ENCODE results near the gene SYTL1. TPM values are rescaled to one million over a fixed set of nuclear protein-coding genes. Genes with fewer than 3 reads are reported as not detected.

Gene SYTL1
- polyA plus RNA-seq, 3 donors = 0.67 to 104 (median 12.5) TPM

- WGBS, 3 donors = 61 to 74% (median 64%) methylated on average over 3 of the region's 3 CpGs
- H3K27ac ChIP-seq (ENCODE audit: low read depth, low read length) = no peak overlapping the region
Measured at GRCh38 chr1:27314169-27314568, 27.7 kb upstream of the SYTL1 start.

GRCh38 chr1:27314737-27315136, 27.1 kb upstream of the SYTL1 start:
- no peak overlapping the region for H3K27ac ChIP-seq (ENCODE audit: low read depth, low read length)

GRCh38 chr1:27316860-27317259, 25.0 kb upstream of the SYTL1 start:
- WGBS, 3 donors = 68 to 90% (median 90%) methylated on average over 5 of the region's 5 CpGs
- H3K27ac ChIP-seq (ENCODE audit: low read depth, low read length) = no peak overlapping the region

More at GRCh38 chr1:27314737-27315136, 27.1 kb upstream of the SYTL1 start:
- WGBS, 3 donors = 66 to 81% (median 70%) methylated on average over 2 of the region's 2 CpGs

DNA sequence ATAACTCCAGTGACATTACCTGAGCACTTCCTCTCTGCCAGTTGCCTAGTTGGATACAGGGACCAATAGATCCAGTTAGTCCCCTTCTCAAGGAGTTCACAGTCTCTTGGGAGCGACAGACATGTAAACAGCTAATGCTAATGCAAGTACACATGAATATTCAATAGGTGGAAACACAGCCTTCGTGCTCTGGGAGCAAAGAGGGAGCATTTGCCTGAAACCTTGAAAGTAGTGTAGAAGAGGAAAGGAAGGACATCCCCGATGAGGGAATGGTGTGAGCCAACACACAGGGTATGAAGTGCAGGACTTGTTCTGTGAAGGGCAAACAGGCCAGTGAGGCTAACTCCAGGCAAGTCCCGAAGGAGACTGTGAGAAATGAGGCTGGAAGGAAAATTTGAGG, 23.7 kb upstream of the SYTL1 start:
- WGBS, 3 donors = 29 to 33% (median 32%) methylated on average over 4 of the region's 4 CpGs
- no peak overlapping the region for H3K27ac ChIP-seq (ENCODE audit: low read depth, low read length)

DNA sequence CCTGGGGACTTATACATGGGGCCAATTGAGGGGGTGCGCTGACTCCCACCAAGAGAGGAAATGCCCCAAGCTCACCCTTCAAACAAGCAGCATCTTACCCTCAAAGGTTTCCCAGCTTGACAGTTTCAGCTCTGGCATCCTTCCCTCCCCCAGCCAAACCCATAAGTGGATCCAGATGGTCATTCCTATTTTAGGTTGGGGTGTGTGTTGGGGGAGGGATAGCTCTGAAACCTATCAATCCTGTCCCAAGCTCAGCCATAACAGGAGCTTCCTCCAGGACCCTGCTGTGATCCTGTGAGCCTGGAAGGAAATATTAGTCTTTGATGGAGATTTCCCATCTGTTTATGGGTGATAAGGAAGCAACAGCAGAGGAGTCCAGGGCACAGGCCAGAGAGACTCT, 23.2 kb upstream of the SYTL1 start:
- WGBS, 3 donors = 54 to 85% (median 71%) methylated on average over 1 of the region's 1 CpG
- no peak overlapping the region for H3K27ac ChIP-seq (ENCODE audit: low read depth, low read length)

- 1% methylated on average over 59 to 67 of the region's 67 CpGs for WGBS, 3 donors
- H3K27ac ChIP-seq (ENCODE audit: low read depth, low read length) = peak within 1 kb of the TSS; percentile 80
Measured at GRCh38 chr1:27321813-27322568, 19.8 kb upstream of the SYTL1 start, which contains the start of gene TMEM222. Gene TMEM222, plus strand, starts transcription at chr1:27322163. Its CDS starts 35 bp downstream, at chr1:27322198.

GRCh38 chr1:27322569-27323240, 19.1 kb upstream of the SYTL1 start:
- WGBS, 3 donors = 10 to 12% (median 10%) methylated on average over 10 of the region's 10 CpGs
- peak overlapping the region; percentile 80 for H3K27ac ChIP-seq (ENCODE audit: low read depth, low read length)

GRCh38 chr1:27325286-27325685, 16.5 kb upstream of the SYTL1 start:
- no peak overlapping the region for H3K27ac ChIP-seq (ENCODE audit: low read depth, low read length)
- 88 to 92% (median 88%) methylated on average over 15 of the region's 15 CpGs for WGBS, 3 donors

- 85 to 87% (median 86%) methylated on average over 5 of the region's 5 CpGs for WGBS, 3 donors
- no peak overlapping the region for H3K27ac ChIP-seq (ENCODE audit: low read depth, low read length)
Measured at GRCh38 chr1:27327964-27328363, 13.9 kb upstream of the SYTL1 start.

GRCh38 chr1:27330786-27331185, 11.0 kb upstream of the SYTL1 start:
- 80 to 87% (median 84%) methylated on average over 8 of the region's 8 CpGs for WGBS, 3 donors
- no peak overlapping the region for H3K27ac ChIP-seq (ENCODE audit: low read depth, low read length)

GRCh38 chr1:27331426-27331825, 10.4 kb upstream of the SYTL1 start:
- WGBS, 3 donors = 84 to 92% (median 89%) methylated on average over 3 of the region's 3 CpGs
- no peak overlapping the region for H3K27ac ChIP-seq (ENCODE audit: low read depth, low read length)

DNA sequence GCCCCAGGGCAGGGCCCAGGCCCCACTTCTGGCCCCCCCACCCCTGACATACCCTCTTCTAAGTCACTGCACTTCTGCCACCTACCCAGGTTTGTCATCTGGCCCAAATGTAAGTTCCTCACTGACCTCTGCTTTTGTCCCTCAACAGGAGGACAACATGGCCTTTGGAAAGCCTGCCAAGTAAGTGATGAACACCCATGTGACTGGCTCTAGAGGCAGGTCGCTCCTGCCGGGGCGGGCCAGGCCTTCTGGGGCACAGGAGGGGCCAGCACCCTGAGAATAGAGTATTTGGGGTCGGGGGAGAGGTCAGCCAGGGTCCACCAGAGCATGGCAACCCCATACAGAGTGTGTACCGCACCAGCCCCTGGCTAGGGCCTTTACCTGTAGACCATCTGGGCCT, 9.9 kb upstream of the SYTL1 start:
- WGBS, 3 donors = 83 to 89% (median 84%) methylated on average over 5 of the region's 5 CpGs
- H3K27ac ChIP-seq (ENCODE audit: low read depth, low read length) = no peak overlapping the region

GRCh38 chr1:27332536-27333281, 9.1 kb upstream of the SYTL1 start:
- WGBS, 3 donors = 57 to 64% (median 58%) methylated on average over 11 of the region's 11 CpGs
- H3K27ac ChIP-seq (ENCODE audit: low read depth, low read length) = no peak overlapping the region

GRCh38 chr1:27333717-27334279, 8.0 kb upstream of the SYTL1 start:
- 90 to 96% (median 94%) methylated on average over 17 of the region's 17 CpGs for WGBS, 3 donors
- no peak overlapping the region for H3K27ac ChIP-seq (ENCODE audit: low read depth, low read length)

- no peak overlapping the region for H3K27ac ChIP-seq (ENCODE audit: low read depth, low read length)
- 91 to 94% (median 94%) methylated on average over 16 to 17 of the region's 17 CpGs for WGBS, 3 donors
Measured at GRCh38 chr1:27335506-27336422, 6.1 kb upstream of the SYTL1 start.

DNA sequence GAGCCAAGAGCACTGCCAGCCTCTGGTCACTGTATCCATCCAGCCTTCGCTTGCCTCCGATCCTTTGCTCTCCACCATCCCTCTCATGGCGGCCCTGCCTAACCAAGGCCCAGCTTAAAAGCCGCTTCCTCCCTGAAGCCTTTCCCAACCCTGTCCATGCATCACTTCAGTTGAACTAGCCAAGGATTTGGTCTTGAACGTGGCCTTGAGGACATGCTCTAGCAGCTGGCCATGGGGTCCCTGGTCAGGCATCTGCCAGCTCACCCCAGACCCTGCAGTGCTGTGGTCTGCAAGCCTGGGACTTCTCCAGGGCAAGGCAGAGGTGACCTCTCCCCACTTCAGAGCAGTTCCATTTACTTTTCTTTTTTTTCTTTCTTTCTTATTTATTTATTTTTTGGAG, 5.1 kb upstream of the SYTL1 start:
- WGBS, 3 donors = 89 to 95% (median 90%) methylated on average over 5 of the region's 5 CpGs
- H3K27ac ChIP-seq (ENCODE audit: low read depth, low read length) = no peak overlapping the region

DNA sequence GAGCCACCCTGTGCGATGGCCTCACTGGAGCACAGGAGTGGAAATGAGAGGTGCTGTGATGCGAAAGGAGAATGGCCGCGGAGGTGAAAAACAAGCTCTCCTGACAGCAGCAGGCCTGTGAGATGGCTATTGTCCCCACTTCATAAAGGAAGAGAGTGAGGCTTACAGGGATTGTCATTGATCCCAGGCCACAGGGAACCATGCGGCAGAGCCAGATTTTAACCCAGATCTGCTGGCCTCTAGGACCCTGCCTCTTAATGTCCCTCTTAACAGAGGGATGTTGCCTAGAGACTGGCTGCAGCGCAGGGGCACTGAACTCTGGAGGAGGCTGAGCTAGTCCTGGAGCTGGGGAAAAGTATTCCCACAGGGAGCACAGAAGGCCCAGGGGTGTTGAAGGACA, 3.1 kb upstream of the SYTL1 start:
- WGBS, 3 donors = 94 to 97% (median 95%) methylated on average over 6 of the region's 6 CpGs
- H3K27ac ChIP-seq (ENCODE audit: low read depth, low read length) = no peak overlapping the region

GRCh38 chr1:27339213-27339612, 2.6 kb upstream of the SYTL1 start:
- no peak overlapping the region for H3K27ac ChIP-seq (ENCODE audit: low read depth, low read length)
- 46 to 67% (median 46%) methylated on average over 5 of the region's 5 CpGs for WGBS, 3 donors

Data from adipose tissue (tissue), 3 donors.